Measurements from ENCODE around the gene TMEM170A. TPM values are rescaled to one million over a fixed set of nuclear protein-coding genes. Genes with fewer than 3 reads are reported as not detected.

TMEM170A gene
- total and polyA plus RNA-seq, 2 experiments from 2014 or later, result 21.1 to 43.6 TPM

GRCh38 chr16:75452464-75453190, 11.9 kb downstream of the TMEM170A start:
- peak overlapping the region; percentile 51 for H3K4me2 ChIP-seq
- H3K79me2 ChIP-seq, result peaks cover 90% of the 10 kb centered on the region
- no peak for DNase-seq (ENCODE audit: low spot score)
- no peaks in the 10 kb centered on the region for H3K9me3 ChIP-seq (ENCODE audit: low read depth)
- H3K27me3 ChIP-seq, result no peaks in the 10 kb centered on the region
- H3K36me3 ChIP-seq (replicated peaks; ENCODE audit: insufficient read depth, low read depth), result no peaks in the 10 kb centered on the region
- no peak overlapping the region for H3K4me3 ChIP-seq
- H2AFZ ChIP-seq, result no peak overlapping the region
- 74% methylated on average over 12 of the region's 12 CpGs for WGBS (ENCODE audit: low lambda C conversion rate, missing lambda C conversion rate)
- TF ChIP-seq EZH2phosphoT487 (IDR thresholded peaks at IDR 0.05; ENCODE audit: low read depth, severe bottlenecking, unreplicated experiment), result no peak
- TF ChIP-seq EZH2 (IDR thresholded peaks at IDR 0.05; ENCODE audit: borderline replicate concordance), result no peak
- no peak for TF ChIP-seq CTCF (IDR thresholded peaks at IDR 0.05; ENCODE audit: poor library complexity)
- no peaks in the 10 kb centered on the region for H3K9me2 ChIP-seq (replicated peaks; ENCODE audit: insufficient read depth)
- H3K27ac ChIP-seq, result peak overlapping the region; percentile 48
- H4K20me1 ChIP-seq (ENCODE audit: insufficient read depth, poor library complexity, severe bottlenecking), result peaks cover 28% of the 10 kb centered on the region
- peaks cover 10% of the 10 kb centered on the region for H3K4me1 ChIP-seq (ENCODE audit: insufficient read depth)

GRCh38 chr16:75446416-75446815, 18.1 kb downstream of the TMEM170A start:
- Histone ChIP-seq H2AFZ (no peak overlapping the region), H3K4me2 (no peak overlapping the region), H3K9me3 (ENCODE audit: low read depth) (no peaks in the 10 kb centered on the region), H3K27me3 (no peaks in the 10 kb centered on the region), H3K36me3 (replicated peaks; ENCODE audit: insufficient read depth, low read depth) (no peaks in the 10 kb centered on the region), H3K4me3 (no peak overlapping the region), H3K27ac (no peak overlapping the region), H3K4me1 (ENCODE audit: insufficient read depth) (no peaks in the 10 kb centered on the region), H4K20me1 (ENCODE audit: insufficient read depth, poor library complexity, severe bottlenecking) (no peaks in the 10 kb centered on the region), H3K9me2 (replicated peaks; ENCODE audit: insufficient read depth) (no peaks in the 10 kb centered on the region), H3K79me2 (peaks cover 29% of the 10 kb centered on the region)
- DNase-seq (ENCODE audit: low spot score), result no peak
- TF ChIP-seq EZH2phosphoT487 (IDR thresholded peaks at IDR 0.05; ENCODE audit: low read depth, severe bottlenecking, unreplicated experiment), result no peak
- no peak for TF ChIP-seq CTCF (IDR thresholded peaks at IDR 0.05; ENCODE audit: poor library complexity)
- TF ChIP-seq EZH2 (IDR thresholded peaks at IDR 0.05; ENCODE audit: borderline replicate concordance), result no peak

GRCh38 chr16:75445298-75445697, 19.2 kb downstream of the TMEM170A start:
- WGBS (ENCODE audit: low lambda C conversion rate, missing lambda C conversion rate), result 99% methylated on average over 5 of the region's 5 CpGs
- H3K4me3 ChIP-seq, result no peak overlapping the region
- DNase-seq (ENCODE audit: low spot score), result no peak

More at GRCh38 chr16:75445298-75445697, 19.2 kb downstream of the TMEM170A start:
- Histone ChIP-seq H3K9me3 (ENCODE audit: low read depth) (no peaks in the 10 kb centered on the region), H3K4me1 (ENCODE audit: insufficient read depth) (no peaks in the 10 kb centered on the region), H3K27ac (no peak overlapping the region), H3K4me2 (no peak overlapping the region), H4K20me1 (ENCODE audit: insufficient read depth, poor library complexity, severe bottlenecking) (no peaks in the 10 kb centered on the region), H3K27me3 (no peaks in the 10 kb centered on the region), H2AFZ (no peak overlapping the region), H3K36me3 (replicated peaks; ENCODE audit: insufficient read depth, low read depth) (no peaks in the 10 kb centered on the region), H3K79me2 (peaks cover 18% of the 10 kb centered on the region), H3K9me2 (replicated peaks; ENCODE audit: insufficient read depth) (no peaks in the 10 kb centered on the region)
- TF ChIP-seq EZH2phosphoT487 (IDR thresholded peaks at IDR 0.05; ENCODE audit: low read depth, severe bottlenecking, unreplicated experiment), result no peak
- no peak for TF ChIP-seq EZH2 (IDR thresholded peaks at IDR 0.05; ENCODE audit: borderline replicate concordance)
- no peak for TF ChIP-seq CTCF (IDR thresholded peaks at IDR 0.05; ENCODE audit: poor library complexity)
